Upper lobe of left lung (tissue), 4 donors: ENCODE results near the gene CACUL1.

ENCODE experiments used
- EP300 ChIP-seq, 4 donors: sonication (generic); formaldehyde crosslinking; IDR thresholded peaks; one replicate each; pipeline ENCODE4 v1.5.1; 2017; ENCODE audit warnings: antibody characterized with exemption in 4 of 4, control low read depth in 2 of 4
- POLR2AphosphoS5 ChIP-seq, 2 donors: sonication (generic); formaldehyde crosslinking; IDR thresholded peaks; one replicate each; pipeline ENCODE4 v1.5.1; 2017; ENCODE audit warnings: antibody characterized with exemption in 2 of 2
- TF ChIP-seq, protein P1 (sequence below), 6 experiments: fragments of 450-650 bp in 4 of 6; fragments of 200-600 bp in 2 of 6; sonication (generic) in 2 of 6; IDR thresholded peaks; one replicate each; pipeline ENCODE4 v1.5.1; 2016 to 2019; ENCODE audit warnings: antibody characterized with exemption in 6 of 6

DNA sequence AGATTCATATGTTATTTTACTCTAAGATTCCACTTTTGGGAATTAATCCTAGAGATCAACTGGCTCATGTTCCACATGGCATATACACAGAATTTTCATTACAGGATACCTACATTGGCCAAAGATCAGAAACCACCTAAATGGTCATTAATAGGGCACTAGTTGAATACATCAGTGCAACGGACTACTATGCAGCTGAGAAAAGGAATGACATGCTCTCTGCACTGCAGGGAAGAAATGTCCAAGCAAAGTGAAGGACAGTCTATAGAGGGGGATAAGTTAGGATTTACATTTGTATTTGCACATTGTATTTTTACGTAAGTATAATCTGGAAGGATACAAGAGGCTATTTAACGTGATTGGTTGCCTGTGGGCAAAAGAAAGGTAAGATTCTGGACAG is 91.6 kb downstream of the CACUL1 start:
- no peak for TF ChIP-seq POLR2AphosphoS5 (IDR thresholded peaks at IDR 0.05)
- TF ChIP-seq, protein P1, sequence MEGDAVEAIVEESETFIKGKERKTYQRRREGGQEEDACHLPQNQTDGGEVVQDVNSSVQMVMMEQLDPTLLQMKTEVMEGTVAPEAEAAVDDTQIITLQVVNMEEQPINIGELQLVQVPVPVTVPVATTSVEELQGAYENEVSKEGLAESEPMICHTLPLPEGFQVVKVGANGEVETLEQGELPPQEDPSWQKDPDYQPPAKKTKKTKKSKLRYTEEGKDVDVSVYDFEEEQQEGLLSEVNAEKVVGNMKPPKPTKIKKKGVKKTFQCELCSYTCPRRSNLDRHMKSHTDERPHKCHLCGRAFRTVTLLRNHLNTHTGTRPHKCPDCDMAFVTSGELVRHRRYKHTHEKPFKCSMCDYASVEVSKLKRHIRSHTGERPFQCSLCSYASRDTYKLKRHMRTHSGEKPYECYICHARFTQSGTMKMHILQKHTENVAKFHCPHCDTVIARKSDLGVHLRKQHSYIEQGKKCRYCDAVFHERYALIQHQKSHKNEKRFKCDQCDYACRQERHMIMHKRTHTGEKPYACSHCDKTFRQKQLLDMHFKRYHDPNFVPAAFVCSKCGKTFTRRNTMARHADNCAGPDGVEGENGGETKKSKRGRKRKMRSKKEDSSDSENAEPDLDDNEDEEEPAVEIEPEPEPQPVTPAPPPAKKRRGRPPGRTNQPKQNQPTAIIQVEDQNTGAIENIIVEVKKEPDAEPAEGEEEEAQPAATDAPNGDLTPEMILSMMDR (IDR thresholded peaks at IDR 0.05): no peak
- TF ChIP-seq EP300 (IDR thresholded peaks at IDR 0.05): no peak
